NAMALWA (cell line): Measurements from ENCODE around the gene RPTOR.
A peak's percentile ranks its signal among the peaks of the same experiment; 100 is the strongest.
"Not testable (repeated sequence)": the region's sequence is repeated elsewhere in the genome, so short reads cannot be mapped to it uniquely, and the experiment has no call there.

Experiments used
- DNase-seq: peaks from one replicate; pipeline ENCODE4 v3.0.0-alpha.2; 2015; ENCODE audit warnings: low spot score

Gene RPTOR

GRCh38 chr17:80720610-80721577 is 176.3 kb downstream of the RPTOR start:
- DNase-seq: no peak

DNA sequence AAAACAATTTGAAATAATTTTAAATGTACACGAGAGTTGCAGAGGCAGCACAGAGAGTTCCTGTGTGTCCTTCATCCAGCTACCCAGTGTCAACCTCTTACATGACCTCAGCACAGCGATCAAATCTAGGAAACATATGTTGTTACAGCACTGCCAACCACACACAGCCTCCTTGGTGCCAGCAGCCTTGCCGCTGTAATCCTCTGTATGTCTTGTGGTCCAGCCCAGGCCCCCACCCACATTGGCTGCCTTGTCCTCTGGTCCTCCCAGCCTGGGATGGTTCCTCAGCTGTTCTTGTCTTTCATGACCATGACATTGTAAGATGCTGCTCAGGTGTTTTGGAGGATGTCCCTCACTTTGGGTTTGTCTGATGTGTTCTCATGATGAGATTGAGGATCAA is 178.0 kb downstream of the RPTOR start:
- no peak for DNase-seq

GRCh38 chr17:80724775-80725266 is 180.2 kb downstream of the RPTOR start:
- DNase-seq: no peak

DNA sequence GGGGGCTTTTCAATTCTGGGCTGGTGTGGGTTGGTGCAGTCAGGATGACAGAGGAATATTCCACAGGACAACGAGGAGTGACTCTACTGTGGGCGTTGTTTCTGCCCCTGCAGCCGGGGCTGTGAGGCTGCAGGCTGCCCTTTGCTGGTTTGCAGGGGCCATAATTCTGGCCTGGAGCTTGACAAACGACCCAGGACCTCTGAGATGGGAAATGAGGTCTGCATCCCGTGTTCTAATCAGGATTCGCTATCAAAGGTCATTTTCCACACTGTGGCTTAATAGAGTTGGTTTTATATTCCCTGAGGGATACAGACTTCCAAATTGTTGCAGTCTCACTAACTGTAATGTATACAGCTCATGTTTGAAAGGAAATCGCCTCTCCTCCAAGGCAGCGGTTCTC is 180.9 kb downstream of the RPTOR start:
- DNase-seq: no peak

DNA sequence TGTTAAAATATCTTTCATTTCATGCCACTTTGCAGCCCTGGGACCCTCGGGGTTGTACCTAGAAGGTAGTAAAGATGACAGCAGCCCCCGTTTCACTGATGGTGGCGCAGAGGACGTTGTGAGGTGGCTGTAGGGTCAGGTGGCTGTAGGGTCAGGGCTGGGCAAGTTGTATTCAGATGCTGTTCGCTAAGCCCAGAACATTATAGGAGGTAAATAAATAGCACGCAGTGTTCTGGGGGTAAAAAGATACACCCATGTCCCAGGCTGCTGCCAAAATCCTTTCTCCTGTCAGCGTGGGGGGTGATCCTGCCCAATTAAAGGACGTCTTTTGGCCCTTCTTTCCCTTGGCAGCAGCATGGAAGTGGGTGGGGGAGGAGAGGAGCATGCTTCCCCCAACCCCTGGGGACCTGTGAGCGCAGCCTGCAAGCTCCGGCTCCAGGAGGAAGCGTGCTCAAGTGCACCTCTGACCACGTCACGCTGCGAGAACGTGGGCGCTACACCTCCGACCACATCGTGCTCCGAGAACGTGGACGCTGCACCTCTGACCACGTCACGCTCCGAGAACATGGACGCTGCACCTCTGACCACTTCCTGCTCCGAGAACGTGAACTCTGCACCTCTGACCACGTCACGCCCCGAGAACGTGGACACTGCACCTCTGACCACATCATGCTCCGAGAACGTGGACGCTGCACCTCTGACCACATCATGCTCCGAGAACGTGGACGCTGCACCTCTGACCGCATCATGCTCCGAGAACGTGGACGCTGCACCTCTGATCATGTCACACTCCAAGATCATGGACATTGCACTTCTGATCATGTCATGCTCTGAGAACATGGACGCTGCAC is 182.1 kb downstream of the RPTOR start:
- no peak for DNase-seq

DNA sequence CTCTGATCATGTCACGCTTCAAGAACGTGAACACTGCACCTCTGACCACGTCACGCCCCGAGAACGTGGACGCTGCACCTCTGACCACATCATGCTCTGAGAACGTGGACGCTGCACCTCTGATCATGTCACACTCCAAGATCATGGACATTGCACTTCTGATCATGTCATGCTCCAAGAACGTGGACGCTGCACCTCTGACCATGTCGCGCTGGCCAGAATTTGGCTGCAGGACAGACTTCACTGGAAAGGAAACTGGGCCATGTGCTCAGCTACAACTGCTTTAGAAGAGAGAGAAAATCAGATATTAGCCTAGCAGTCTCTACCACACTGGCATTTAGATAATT is 182.7 kb downstream of the RPTOR start:
- DNase-seq: no peak

DNA sequence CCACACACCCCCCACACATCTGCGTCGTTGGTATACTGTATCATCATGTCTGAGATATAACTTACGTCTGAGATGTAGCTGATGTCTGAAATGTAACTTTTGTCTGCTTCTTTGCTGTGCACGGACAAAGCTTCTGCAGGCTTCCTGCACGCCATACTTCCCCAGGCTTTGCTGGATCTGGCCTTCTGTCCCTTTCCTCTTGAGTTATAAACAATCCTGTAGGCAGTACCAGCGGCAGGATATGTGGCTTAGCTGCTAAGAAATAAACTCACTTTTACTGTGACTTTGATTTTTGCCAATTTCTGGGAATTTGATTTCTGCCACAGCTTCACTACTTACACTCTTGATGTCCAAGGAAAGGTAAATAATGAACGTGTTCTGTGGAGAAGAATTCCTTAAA is 184.4 kb downstream of the RPTOR start:
- DNase-seq: no peak

DNA sequence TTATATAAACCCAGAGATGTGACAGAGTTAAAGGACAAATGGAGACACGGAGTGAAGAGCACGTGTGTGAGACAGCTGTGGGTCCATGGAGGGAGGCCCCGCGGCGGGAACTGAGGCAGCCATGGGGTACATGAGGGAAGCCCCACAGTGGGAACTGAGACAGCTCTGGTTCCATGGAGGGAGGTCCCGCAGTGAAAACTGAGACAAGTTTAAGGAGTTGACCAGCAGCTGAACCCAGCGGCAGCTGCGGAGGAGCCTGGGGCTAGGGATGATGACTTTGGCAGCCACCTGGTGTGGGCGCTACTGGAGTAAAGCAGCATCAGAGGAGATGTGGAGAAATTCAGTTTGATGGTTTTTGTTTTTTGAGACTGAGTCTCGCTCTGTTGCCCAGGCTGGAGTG is 185.1 kb downstream of the RPTOR start:
- DNase-seq: no peak

DNA sequence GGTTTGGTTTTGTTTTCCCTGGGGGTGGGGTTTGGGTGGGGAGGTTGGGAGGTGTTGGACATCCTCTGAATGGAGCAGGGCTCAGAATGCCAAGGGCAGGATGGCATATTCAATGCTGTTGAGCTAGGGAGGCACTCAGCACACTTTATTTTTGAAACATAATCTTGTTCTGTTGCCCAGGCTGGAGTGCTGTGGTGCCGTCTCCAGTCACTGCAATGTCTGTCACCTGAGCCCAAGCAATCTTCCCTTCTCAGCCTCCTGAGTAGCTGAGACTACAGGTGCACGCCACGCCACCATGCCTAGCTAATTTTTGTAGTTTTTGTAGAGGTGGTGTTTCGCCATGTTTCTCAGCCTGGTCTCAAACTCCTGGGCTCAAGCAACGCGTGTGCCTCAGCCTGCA is 186.1 kb downstream of the RPTOR start:
- no peak for DNase-seq

- no peak for DNase-seq
Observed at GRCh38 chr17:80731323-80731722, 186.7 kb downstream of the RPTOR start.

DNA sequence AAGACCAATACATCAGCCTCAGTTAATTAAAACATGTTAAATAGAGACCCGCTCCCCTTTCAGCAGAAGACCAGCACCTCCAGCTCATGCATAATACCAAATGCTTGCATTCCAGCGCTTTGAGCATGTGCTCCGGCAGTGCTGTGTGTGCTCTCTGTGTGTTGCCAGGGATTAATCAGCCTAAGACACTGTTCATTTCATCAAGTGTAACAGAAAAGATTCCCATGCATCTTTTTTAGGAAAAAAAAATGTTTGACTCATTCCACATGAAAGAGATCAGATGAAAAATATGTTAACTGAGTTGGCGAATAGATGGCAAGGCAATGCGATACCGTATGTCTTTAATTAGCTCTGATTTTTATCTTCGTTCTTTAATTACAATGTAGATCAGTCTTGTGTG is 187.6 kb downstream of the RPTOR start:
- DNase-seq: no peak

DNA sequence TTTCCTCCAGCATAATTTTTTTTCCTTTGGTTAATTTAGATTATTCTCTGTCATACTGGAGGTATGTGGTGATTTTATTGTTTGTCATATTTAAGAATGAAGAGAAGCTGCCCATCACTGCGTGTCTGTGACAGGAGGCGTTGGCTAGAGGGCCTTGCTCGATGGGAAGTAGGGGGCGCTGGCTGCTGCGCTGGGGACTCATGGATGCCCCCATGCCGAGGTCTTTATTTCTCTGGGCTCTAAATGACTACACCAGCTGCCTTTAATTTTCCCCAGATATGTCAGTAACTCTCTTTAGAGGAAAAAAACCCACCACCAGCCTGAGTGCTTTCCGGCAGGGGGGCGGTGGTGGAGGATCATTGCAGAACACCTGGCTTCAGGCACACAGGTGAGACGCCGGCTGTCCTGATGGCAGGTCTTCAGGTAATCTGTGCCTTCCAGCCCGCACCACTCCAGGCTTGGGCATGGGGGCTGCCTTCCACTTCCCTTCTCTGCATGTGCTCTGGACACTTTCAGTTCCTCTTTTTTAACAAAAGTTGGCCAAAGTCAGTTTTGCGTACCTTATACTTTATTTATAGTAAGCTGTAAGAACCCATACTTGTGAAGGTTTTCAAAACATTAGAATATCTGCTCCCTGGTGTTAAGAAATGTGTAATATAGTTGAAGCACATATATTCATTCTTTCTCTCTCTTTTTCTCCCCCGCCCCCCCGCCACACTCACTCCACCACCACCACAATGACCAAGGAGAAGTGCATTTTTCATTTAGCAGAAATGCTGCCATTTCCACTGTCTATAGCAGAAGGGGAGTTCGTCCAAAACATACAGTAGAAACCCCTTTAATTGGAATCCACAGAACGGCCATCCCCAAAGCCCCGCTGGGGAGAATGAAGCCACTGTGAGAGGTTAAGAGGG is 192.7 kb downstream of the RPTOR start:
- peak; percentile 91 for DNase-seq

DNA sequence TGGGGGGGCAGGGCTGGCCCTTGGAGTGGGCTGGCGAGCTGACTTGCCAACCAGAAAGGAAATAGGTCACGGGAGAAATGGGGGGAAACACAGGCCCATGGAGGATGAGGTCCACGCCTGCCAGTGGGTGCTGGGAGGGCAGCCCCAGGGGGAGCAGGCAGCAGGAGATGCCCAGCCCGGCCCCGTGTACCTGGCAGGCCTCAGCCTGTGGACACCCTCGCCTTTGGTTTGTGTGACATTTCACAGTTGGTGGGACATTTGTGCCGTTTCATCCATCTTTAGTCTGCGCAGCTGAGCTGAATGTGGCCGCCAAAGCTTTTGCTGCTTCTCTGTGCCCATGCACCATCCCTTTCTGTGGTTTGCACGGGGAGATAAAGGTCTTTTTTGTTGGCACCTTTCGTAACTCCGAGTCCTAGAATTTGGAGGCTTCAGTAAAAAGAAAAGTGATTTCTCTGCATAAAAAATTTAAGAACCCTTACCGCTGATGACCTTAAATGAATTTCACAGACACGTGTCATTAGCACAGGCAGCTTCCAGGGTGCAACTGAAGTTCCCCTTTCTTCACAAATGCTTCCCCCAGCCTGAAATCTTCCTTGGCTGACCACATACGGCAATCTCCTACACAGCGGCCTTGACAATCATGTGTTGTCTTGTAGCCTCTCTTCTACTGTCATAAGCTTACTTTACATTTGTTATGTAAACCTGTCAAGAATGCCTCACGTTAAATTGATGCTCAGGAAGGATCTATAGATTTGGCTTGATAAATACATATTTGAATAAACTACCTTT is 193.6 kb downstream of the RPTOR start:
- peak; percentile 50 for DNase-seq

GRCh38 chr17:80738987-80739730 is 194.5 kb downstream of the RPTOR start:
- no peak for DNase-seq

DNA sequence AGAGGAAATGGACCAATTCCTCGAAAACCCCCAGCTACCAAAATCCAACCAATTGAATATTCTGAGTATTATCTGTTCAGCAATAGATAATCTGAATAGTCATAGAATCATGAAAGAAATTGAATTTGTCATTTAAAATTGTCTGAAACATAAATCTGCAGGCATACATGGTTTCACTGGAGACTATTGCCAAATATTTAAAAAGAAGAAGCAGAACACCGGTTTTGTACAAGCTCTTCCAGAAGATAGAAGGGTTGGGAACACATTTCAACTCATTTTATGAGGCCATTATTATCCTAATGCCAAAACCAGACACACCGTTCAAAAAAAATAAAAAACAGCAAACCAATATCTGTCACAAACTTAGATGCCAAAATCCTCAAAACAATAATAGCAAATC is 195.5 kb downstream of the RPTOR start:
- no peak for DNase-seq

DNA sequence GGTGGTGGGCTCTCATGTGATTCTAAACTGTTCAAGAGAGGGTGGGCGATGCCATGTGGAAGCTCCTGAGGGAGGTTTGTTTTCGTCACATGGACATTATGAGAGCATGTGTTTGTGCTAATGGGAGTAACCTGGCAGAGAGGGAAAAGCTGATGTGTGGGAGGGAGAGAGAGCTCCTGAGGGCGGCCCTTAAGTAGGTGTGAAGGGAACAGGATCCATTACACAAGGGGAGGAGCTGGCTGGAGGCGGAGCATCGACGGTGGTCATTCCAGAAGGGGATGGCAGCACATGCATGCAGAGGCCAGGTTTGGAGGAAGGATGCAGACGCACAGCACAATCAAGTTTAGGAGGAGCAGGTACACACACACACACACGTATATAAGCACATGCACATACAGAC is 197.5 kb downstream of the RPTOR start:
- no peak for DNase-seq

GRCh38 chr17:80742581-80743180 is 198.0 kb downstream of the RPTOR start:
- DNase-seq: no peak

DNA sequence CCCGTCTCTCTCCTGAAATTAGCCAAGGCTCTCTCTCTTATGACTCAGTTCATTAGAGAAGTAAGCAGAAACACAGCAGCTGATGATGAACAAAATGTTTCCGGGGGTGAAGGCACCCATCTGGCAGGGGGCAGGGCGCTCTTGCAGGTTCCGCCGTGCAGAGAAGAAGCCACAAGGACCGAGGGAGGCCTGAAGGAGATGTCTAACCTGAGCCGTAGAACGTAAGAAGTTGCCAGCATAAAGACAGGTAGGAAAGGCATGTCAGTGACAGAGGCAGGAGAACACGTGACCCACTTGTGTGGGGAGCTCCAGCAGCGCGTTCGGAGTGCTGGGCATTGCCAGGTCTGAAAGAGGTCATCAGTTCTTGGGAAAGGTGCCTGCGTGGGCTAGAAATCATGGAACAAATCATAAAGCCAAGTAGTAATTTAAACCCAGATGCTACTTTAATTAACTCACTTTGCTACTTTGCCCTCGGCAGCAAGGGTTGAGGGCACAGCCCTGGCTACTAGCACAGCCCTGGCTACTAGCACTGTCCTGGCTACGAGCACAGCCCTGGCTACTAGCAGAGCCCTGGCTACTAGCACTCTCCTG is 198.6 kb downstream of the RPTOR start:
- DNase-seq: no peak

DNA sequence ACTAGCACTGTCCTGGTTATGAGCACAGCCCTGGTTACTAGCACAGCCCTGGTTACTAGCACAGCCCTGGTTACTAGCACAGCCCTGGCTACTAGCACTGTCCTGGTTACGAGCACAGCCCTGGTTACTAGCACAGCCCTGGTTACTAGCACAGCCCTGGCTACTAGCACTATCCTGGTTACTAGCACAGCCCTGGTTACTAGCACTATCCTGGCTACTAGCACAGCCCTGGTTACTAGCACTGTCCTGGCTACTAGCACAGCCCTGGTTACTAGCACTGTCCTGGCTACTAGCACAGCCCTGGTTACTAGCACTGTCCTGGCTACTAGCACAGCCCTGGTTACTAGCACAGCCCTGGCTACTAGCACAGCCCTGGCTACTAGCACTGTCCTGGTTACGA is 199.3 kb downstream of the RPTOR start:
- not testable (repeated sequence) for DNase-seq

- DNase-seq: not testable (repeated sequence)
Observed at GRCh38 chr17:80744725-80745124, 200.1 kb downstream of the RPTOR start.
